Endodermal cell (in vitro differentiated cells): Measurements from ENCODE around the gene FN1. TPM values are rescaled to one million over a fixed set of nuclear protein-coding genes. Genes with fewer than 3 reads are reported as not detected.

Experiments
- DNase-seq: peaks from one replicate; pipeline ENCODE4 v3.0.0-alpha.2; 2017
- H3K27ac ChIP-seq: 2 replicates; pipeline ENCODE4 v1.5.1; 2013; ENCODE audit warnings: mild to moderate bottlenecking, low read depth, low read length, moderate library complexity
- H3K27me3 ChIP-seq: 2 replicates; pipeline ENCODE4 v1.6.1; 2013; ENCODE audit warnings: mild to moderate bottlenecking, low read length, moderate library complexity; ENCODE audit not compliant: insufficient read depth, control insufficient read depth, poor library complexity, severe bottlenecking
- H3K36me3 ChIP-seq: 2 replicates; pipeline ENCODE4 v1.7.0; 2013; ENCODE audit warnings: mild to moderate bottlenecking, low read length, moderate library complexity; ENCODE audit not compliant: control insufficient read depth, insufficient read depth
- H3K4me1 ChIP-seq: one replicate; pipeline ENCODE4 v1.7.0; 2013; ENCODE audit warnings: low read length; ENCODE audit not compliant: control insufficient read depth, insufficient read depth
- H3K4me3 ChIP-seq: 2 replicates; pipeline ENCODE4 v1.5.1; 2013; ENCODE audit warnings: mild to moderate bottlenecking, low read length, moderate library complexity
- H3K9ac ChIP-seq: 2 replicates; pipeline ENCODE4 v1.6.1; 2013; ENCODE audit warnings: mild to moderate bottlenecking, low read length, moderate library complexity; ENCODE audit not compliant: poor library complexity, severe bottlenecking; ENCODE audit errors: extremely low read depth
- H3K9me3 ChIP-seq: 2 replicates; pipeline ENCODE4 v1.6.1; 2013; ENCODE audit warnings: mild to moderate bottlenecking, low read length, moderate library complexity; ENCODE audit not compliant: control insufficient read depth
- H3K27ac Mint-ChIP-seq: 2 replicates; pipeline ENCODE4 v1.8.0; 2020; ENCODE audit warnings: mixed read lengths
- H3K27me3 Mint-ChIP-seq: 2 replicates; pipeline ENCODE4 v1.8.0; 2021; ENCODE audit warnings: mild to moderate bottlenecking, mixed read lengths; ENCODE audit not compliant: insufficient read depth
- H3K36me3 Mint-ChIP-seq: 2 replicates; pipeline ENCODE4 v1.8.0; 2020; ENCODE audit warnings: low read depth, mixed read lengths
- H3K4me1 Mint-ChIP-seq: 2 replicates; pipeline ENCODE4 v1.8.0; 2020; ENCODE audit warnings: mixed read lengths
- H3K4me3 Mint-ChIP-seq: 2 replicates; pipeline ENCODE4 v1.8.0; 2020; ENCODE audit warnings: mild to moderate bottlenecking, moderate library complexity, mixed read lengths
- H3K9me3 Mint-ChIP-seq: 2 replicates; pipeline ENCODE4 v1.8.0; 2020; ENCODE audit warnings: mild to moderate bottlenecking, mixed read lengths
- WGBS, 2 experiments: methylation state at CpG; one replicate each; pipeline versions ENCODE4 v1.1.5 to v1.1.7; 2013; ENCODE audit warnings: missing lambda C conversion rate in 2 of 2, mixed read lengths in 1 of 2; ENCODE audit not compliant: insufficient coverage in 1 of 2, insufficient read length in 1 of 2; 5-methylcytosine and 5-hydroxymethylcytosine counted together
- total RNA-seq, 2 donors: library from RNA; stranded (reverse); fragmentation: NEBNext Ultra II Directional in 1 of 2; extraction: Animal tissue kit (Norgen Biotek cat#: 25700) in 1 of 2; gene quantifications; 2 replicates in 1 of 2; 3 replicates in 1 of 2; pipeline ENCODE4 v1.2.1, GENCODE V29; 2021
- TF ChIP-seq, protein P1 (sequence below): fragments of 200-600 bp; sonication (generic); conservative IDR thresholded peaks from 2 replicates; pipeline ENCODE4 v1.5.0; 2021; ENCODE audit warnings: antibody characterized with exemption, mild to moderate bottlenecking

FN1 gene
- total RNA-seq, 2 donors from 2014 or later, result 2,721 to 2,960 TPM

GRCh38 chr2:215435280-215435869 lies 493 bp downstream of the FN1 start:
- Histone ChIP-seq H3K9ac (peak overlapping the region; percentile 73), H3K27me3 (no peaks in the 10 kb centered on the region), H3K4me3 (peak overlapping the region; percentile 89), H3K9me3 (no peaks in the 10 kb centered on the region), H3K36me3 (peaks cover 32% of the 10 kb centered on the region), H3K4me1 (peaks cover 9% of the 10 kb centered on the region), H3K27ac (peak overlapping the region; percentile 67)
- H3K36me3 Mint-ChIP-seq, result peaks cover 50% of the 10 kb centered on the region
- peaks cover 63% of the 10 kb centered on the region for H3K4me1 Mint-ChIP-seq
- H3K4me3 Mint-ChIP-seq, result peak overlapping the region; percentile 97
- TF ChIP-seq, protein P1, sequence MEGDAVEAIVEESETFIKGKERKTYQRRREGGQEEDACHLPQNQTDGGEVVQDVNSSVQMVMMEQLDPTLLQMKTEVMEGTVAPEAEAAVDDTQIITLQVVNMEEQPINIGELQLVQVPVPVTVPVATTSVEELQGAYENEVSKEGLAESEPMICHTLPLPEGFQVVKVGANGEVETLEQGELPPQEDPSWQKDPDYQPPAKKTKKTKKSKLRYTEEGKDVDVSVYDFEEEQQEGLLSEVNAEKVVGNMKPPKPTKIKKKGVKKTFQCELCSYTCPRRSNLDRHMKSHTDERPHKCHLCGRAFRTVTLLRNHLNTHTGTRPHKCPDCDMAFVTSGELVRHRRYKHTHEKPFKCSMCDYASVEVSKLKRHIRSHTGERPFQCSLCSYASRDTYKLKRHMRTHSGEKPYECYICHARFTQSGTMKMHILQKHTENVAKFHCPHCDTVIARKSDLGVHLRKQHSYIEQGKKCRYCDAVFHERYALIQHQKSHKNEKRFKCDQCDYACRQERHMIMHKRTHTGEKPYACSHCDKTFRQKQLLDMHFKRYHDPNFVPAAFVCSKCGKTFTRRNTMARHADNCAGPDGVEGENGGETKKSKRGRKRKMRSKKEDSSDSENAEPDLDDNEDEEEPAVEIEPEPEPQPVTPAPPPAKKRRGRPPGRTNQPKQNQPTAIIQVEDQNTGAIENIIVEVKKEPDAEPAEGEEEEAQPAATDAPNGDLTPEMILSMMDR, result no peak
- peak overlapping the region; percentile 69 for H3K27ac Mint-ChIP-seq
- no peaks in the 10 kb centered on the region for H3K9me3 Mint-ChIP-seq
- DNase-seq, result peak; percentile 87
- H3K27me3 Mint-ChIP-seq, result no peaks in the 10 kb centered on the region
- WGBS, 2 experiments, result 0 to 1% methylated on average over 19 to 31 of the region's 31 CpGs

- Mint-ChIP-seq H3K4me1 (peaks cover 61% of the 10 kb centered on the region), H3K36me3 (peaks cover 57% of the 10 kb centered on the region), H3K4me3 (peak overlapping the region; percentile 97), H3K9me3 (no peaks in the 10 kb centered on the region), H3K27me3 (no peaks in the 10 kb centered on the region), H3K27ac (peak overlapping the region; percentile 69)
- no peak overlapping the region for H3K27ac ChIP-seq
- H3K4me3 ChIP-seq, result peak overlapping the region; percentile 89
- no peak for DNase-seq
- peaks cover 9% of the 10 kb centered on the region for H3K4me1 ChIP-seq
- TF ChIP-seq, protein P1, result no peak
- H3K9ac ChIP-seq, result peak overlapping the region; percentile 73
- no peaks in the 10 kb centered on the region for H3K9me3 ChIP-seq
- H3K36me3 ChIP-seq, result peaks cover 39% of the 10 kb centered on the region
- H3K27me3 ChIP-seq, result no peaks in the 10 kb centered on the region
- WGBS, 2 experiments, result 43 to 62% methylated on average over 7 to 10 of the region's 10 CpGs
Observed at GRCh38 chr2:215434447-215435279, 1.2 kb downstream of the FN1 start.

GRCh38 chr2:215432759-215433594 lies 2.9 kb downstream of the FN1 start:
- peaks cover 74% of the 10 kb centered on the region for H3K36me3 Mint-ChIP-seq

More at GRCh38 chr2:215432759-215433594, 2.9 kb downstream of the FN1 start:
- Histone ChIP-seq H3K9me3 (no peaks in the 10 kb centered on the region), H3K4me1 (peaks cover 7% of the 10 kb centered on the region), H3K27me3 (no peaks in the 10 kb centered on the region), H3K9ac (no peak overlapping the region), H3K36me3 (peaks cover 56% of the 10 kb centered on the region), H3K27ac (no peak overlapping the region), H3K4me3 (peak overlapping the region; percentile 89)
- WGBS, 2 experiments, result 96 to 97% methylated on average over 6 to 8 of the region's 8 CpGs
- Mint-ChIP-seq H3K27me3 (no peaks in the 10 kb centered on the region), H3K9me3 (no peaks in the 10 kb centered on the region), H3K4me1 (peaks cover 49% of the 10 kb centered on the region), H3K27ac (no peak overlapping the region), H3K4me3 (peak overlapping the region; percentile 97)
- TF ChIP-seq, protein P1, result no peak
- DNase-seq, result no peak
